NCI-H128 (cell line): ENCODE results near the gene EHHADH.
"Not testable (repeated sequence)": the region's sequence is repeated elsewhere in the genome, so short reads cannot be mapped to it uniquely, and the experiment has no call there.

ENCODE experiments used
- DNase-seq: peaks from one replicate; lab custom pipeline; 2025; ENCODE audit not compliant: unreplicated experiment; lab: John Stamatoyannopoulos, UW

The EHHADH gene

GRCh38 chr3:185253645-185254410, at the start of gene EHHADH:
TSS of gene EHHADH (minus strand) at chr3:185254049. CDS start at chr3:185254022, 27 bp downstream.
- no peak for DNase-seq

DNA sequence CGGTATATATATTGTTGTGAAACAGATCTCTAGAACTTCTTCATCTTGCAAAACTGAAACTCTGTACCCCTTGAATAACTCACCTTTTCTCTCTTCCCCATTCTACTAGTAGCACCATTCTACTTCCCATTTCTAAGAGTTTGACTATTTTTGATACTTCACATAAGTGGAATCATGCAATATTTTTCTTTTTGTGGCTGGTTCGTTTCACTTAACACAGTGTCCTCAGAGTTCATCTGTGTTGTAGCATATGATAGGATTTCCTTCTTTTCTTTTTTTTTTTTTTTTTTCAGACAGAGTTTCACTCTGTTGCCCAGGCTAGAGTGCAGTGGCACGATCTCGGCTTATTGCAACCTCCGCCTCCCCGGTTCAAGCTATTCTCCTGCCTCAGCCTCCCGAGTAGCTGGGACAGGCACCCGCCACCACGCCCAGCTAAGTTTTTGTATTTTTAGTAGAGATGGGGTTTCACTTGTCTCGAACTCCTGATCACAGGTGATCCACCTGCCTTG, 46.1 kb upstream of the EHHADH start:
- not testable (repeated sequence) for DNase-seq

DNA sequence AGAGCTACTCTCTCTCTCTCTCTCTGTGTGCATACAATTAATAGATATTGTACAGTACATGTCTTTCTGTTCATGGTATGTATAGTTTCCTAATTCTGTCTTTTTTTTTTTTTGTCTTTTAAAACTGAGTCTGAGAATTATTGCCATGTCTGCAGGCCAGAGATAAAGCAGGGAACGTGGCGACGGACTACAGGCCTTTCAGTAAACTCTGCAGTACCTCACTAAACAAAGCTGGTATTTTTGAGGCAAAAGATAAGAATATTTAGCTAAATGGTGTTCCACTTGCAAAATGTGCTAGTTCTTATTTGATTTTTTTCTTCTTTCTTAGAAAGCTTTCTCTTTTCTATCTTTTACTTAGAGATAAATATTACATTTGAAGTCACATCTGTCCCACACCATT, 44.0 kb upstream of the EHHADH start:
- DNase-seq, result no peak

DNA sequence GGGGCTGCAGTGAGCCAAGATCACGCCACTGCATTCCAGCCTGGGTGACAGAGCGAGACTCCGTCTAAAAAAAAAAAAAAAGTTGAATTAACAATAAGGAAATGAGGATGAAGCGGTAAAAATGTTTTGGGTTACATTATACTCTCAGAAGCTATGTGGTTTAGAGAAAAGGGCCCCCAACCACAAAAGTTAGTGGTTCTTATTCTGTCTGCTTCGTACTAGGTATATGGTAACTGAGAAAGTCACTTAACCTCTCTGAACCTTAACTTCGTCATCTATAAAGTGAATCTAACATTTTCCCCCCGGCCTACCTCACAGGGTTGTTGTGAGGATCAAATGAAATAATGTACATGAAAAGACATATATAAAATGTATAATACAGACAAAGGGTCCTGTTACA, 38.4 kb upstream of the EHHADH start:
- DNase-seq, result no peak

- DNase-seq, result no peak
These were observed 36.4 kb upstream of the EHHADH start for GRCh38 chr3:185290266-185290665.

DNA sequence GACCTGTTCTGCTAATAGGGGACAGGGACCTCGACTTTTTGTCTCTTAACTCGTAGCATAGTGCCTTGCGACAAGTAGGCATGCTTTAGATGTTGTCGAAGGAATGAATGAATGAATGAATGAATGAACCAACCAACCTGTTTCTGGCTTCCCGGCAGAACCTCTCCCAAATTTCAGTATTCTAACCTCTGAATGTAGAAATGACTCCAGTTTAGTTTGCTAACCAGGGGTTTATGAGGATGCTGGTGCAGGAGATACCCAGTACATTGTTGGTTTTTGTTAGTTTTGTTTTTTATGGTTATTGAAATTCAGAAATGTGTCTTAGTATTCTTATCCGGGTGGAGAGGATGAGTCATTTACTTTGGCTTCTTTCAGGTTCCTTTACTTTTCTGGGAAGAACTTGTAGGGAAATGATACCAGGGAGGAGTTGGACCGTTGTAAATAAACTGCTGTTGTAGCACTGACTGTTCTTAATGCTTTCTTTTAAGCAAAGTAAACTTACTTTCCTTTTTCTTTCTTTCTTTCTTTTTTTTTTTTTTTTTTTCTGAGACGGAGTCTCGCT, 29.6 kb upstream of the EHHADH start:
- DNase-seq, result no peak

DNA sequence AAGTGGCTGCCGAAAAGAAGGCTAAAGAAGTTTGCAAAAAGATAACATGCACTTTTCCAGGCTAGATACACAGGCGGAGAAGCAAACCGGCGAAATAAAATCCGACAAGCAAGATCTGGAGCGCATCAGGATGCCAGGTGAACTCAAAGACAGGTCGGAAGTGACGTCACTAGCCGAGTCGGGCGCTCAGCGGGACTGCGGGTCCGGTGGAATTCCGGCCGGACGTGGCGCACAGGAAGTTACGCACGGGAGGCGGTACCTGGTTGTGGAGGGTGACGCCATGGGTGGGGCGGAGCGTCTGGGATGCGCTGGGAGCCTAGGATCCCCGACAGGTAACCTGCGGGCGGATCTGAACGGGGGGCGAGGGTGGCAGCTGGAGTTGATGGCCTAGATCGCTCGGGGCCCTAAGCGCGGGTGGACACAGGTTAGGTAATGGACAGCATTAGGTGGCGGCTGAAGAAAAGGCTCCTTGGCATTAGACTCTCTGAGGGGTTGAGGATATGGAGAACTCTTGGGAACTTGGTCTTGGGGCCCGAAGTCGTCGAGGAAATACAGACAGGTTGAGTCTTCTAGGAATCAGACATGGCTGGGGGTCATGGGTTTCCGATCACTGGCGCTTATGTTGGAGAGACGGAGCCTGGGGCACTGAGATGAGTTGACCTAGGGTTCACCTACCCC, 29.0 kb upstream of the EHHADH start:
- DNase-seq, result peak; percentile 99

- no peak for DNase-seq
These were observed 26.9 kb upstream of the EHHADH start for GRCh38 chr3:185280572-185281365.

DNA sequence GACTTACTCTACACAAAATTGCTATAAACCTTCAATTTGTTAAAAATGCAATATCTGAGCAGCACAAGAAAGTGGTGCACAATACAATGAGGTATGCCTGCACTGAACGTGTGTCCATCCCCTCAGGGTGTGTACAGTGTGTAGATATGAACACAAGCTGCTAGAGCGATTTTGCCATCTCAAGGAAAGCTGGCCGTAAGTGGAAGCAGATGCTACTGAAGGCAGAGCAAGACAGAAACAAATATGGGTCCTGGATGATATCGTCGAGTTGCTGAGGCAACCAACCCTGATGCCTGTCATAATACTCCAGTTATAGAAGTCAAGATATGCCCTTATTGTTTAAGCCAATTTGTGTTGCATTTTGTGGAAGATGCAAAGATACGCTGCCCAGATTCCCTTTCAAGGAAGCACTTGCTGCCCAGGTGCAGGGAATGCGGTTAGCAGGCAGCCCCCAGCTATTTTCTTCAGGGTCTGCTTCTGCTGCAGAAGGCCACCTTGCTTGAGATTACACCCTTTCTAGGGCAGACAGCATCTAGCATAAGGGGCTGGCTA, 25.8 kb upstream of the EHHADH start:
- no peak for DNase-seq

- no peak for DNase-seq
These were observed 22.6 kb upstream of the EHHADH start for GRCh38 chr3:185276415-185276814.

DNA sequence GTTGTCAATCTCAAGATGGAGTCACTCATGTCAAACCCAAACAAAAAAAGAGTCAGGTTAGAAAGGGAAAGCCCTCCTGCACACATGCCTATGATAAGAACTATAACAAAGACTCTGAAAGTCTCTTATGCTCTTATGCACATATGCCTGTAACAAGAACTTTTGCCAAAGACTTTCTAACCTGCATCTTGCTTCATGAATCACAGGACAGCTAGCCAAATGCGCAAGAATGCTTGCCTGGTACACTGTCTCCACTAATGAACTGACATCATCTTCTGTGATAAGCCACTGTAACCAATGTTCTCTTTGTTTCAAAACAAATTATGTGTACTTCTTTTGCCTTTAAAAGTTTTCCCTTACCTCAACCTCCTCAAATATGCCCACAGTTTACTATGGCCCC, 18.2 kb upstream of the EHHADH start:
- DNase-seq, result no peak

GRCh38 chr3:185270956-185271332, 17.1 kb upstream of the EHHADH start:
- DNase-seq, result no peak

- DNase-seq, result no peak
These were observed 16.6 kb upstream of the EHHADH start for GRCh38 chr3:185270262-185270955.

- no peak for DNase-seq
These were observed 14.5 kb upstream of the EHHADH start for GRCh38 chr3:185268194-185268962.

GRCh38 chr3:185267193-185267592, 13.3 kb upstream of the EHHADH start:
- DNase-seq, result no peak

DNA sequence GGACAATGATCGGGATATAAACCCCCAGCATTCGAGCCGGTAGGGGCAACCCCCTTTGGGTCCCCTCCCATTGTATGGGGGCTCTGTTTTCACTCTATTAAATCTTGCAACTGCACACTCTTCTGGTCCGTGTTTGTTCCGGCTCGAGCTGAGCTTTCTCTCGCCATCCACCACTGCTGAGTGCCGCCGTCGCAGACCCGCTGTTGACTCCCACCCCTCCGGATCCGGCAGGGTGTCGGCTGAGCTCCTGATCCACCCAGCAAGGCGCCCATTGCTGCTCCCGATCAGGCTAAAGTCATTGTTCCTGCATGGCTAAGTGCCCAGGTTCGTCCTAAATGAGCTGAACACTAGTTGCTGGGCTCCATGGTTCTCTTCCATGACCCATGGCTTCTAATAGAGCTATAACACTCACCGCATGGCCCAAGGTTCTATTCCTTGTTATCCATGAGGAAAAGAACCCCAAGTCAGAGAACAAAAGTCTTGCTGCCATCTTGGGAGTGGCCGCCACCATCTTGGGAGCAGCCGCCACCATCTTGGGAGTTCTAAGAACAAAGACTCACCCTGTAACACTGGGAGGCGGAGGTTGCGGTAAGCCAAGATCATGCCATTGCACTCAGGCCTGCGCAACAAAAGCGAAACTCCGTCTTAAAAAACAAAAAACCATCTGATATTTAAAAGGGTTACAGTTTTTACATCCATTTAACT, 11.2 kb upstream of the EHHADH start:
- DNase-seq, result no peak

- no peak for DNase-seq
These were observed 9.6 kb upstream of the EHHADH start for GRCh38 chr3:185263423-185263822.

DNA sequence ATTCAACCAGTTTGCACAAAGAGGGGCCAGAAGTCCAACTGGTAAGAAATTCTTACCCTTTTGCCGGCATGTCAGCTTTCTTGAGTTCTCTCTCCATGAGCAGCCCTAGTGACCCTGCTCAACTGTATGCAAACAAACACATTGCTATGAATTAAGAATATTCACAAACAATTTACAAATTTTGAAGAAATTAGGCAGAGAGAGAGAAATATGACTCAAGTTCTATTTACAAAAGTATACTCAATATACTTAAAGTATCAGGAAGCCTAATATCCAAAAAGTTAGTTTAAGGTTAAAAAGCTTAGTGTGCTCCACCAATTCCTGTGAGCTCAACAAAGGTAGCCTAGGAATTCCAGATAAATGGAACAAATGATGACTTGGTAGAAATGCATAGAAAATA, 3.5 kb upstream of the EHHADH start:
- no peak for DNase-seq

GRCh38 chr3:185254799-185255198, 950 bp upstream of the EHHADH start:
- no peak for DNase-seq
